Limb (tissue), 2 donors: ENCODE measurements around the gene SAPCD1.
"Not testable (repeated sequence)": the region's sequence is repeated elsewhere in the genome, so short reads cannot be mapped to it uniquely, and the experiment has no call there.

Experiments used
- DNase-seq, 2 donors: peaks; one replicate each; pipeline ENCODE4 v3.0.0-alpha.2; 2016; ENCODE audit errors: extremely low spot score in 2 of 2

SAPCD1 gene

DNA sequence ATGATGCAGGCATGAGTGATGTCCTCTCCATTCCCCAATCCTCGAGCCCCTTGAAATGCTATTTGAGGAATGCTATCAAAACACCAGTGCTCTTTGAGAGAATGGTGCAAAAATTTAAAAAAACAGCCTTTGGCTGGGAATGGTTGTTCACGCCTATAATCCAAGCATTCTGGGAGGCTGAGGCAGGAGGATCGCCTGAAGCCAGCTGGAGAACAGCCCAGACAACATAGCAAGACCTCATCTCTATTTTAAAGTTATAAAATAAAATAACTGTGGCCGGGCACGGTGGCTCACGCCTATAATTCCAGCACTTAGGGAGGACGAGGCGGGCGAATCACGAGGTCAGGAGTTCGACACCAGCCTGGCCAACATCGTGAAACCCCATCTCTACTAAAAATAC is 37.3 kb downstream of the SAPCD1 start:
- DNase-seq: no peak

DNA sequence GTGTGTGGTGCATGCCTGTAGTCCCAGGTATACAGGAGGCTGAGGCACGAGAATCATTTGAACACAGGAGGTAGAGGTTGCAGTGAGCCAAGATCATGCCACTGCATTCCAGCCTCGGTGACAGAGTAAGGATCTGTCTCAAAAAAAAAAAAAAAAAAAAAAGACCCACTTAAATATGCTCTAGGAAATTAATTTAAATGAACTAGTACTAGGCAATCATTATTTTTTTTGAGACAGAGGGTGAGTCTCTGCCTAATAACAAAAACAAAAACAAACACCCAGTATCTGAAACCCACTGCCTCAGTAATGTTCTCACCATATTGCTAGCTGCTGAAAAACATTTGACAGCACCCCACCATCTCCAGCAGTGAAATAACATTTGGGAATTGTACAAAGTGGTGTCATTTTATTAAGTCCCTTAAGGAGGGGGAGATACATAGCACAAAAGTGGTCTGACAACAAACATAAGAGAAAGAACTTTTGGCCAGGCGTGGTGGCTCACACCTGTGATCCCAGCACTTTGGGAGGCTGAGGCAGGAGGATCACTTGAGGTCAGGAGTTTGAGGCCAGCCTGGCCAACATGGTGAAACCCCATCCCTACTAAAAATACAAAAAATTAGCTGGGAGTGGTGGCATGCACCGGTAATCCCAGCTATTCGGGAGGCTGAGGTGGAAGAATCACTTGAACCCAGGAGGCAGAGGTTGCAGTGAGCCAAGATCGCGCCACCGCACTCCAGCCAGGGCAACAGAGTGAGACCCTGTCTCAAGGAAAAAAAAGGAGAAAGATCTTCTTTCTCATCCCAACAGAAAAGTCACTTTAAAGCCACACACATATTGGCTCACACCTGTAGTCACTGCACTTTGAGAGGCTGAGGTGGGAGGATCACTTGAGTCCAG is 38.8 kb downstream of the SAPCD1 start:
- not testable (repeated sequence) for DNase-seq

DNA sequence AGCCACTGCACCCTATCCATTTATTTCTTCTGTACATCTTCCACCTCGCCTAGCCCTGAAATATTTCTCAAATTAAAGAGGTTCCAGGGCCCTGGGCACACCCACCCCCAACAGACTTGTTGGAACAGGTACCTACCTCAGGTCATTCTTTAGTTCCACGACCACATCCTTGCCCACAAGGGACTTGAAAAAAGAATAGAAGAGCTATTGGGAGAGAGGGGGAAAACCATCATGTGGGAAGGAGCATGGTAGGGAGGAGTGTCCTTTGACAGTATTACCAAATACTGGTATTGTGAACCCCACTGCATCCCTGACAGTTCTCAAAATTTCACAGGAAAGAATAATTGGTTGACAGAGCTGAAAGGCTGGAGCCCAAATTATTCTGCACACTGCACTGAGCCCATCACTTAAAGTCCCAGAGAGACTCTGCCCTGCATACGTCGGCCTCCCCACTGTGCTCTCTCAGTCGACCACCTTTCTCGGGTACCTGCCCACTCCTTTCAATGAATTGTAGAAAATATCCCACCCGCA is 43.5 kb downstream of the SAPCD1 start:
- DNase-seq: no peak

DNA sequence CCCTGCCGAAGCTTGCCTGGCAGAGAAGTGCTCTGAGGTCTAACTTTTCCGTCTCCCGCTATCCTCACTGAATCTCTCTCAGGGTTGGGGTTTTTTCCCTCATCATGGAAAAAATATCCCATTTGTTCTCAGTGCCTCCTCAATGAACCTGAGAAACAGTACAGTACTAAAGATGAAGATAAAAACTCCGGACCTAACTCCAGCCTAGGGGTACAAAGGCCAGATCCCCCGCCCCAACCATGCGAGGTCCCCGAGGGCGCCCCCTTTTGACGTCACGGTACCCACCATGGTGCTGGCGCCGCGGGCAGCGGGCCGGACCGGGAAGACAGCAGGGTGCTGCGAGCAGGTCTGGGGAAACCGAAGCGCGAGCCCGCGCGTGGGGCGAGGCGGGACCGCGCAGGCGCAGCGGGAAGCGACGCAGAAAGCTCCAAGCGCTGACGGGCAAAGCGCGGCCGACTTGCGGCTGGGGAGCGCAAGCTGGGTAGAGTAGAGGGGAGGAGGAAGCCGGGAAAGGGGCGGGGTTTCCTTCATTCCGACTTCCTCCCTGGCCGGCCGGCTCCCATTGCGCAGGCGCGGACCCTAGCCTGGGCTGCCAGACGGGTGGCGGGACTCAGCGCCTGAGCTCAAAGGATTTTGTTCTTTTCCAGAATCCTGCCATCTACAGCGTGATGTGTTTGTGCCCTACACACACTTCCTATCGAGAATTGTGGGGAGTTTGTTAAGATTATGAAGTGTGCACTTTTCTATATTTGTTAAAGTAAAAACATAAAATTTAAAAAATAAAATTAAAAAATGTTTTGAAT is 44.2 kb downstream of the SAPCD1 start, which contains the start of gene LSM2:
TSS of gene LSM2 (minus strand) at position 497 of the 803 bp plus-strand sequence. CDS start at position 288, 209 bp downstream.
- peak; percentile 97 to 98 for DNase-seq

DNA sequence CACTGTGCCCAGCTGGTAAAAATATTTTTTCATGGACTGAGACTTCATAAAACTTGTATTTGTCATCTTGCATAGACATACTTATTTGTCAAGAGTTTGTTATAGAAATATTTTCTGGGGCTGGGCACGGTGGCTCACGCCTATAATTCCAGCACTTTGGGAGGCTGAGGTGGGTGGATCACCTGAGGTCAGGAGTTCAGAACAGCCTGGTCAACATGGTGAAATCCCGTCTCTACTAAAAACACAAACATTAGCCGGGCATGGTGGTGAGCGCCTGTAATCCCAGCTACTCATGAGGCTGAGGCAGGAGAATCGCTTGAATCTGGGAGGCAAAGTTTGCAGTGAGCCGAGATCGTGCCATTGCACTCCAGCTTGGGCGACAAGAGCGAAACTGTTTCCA is 46.1 kb downstream of the SAPCD1 start:
- DNase-seq: not testable (repeated sequence)

DNA sequence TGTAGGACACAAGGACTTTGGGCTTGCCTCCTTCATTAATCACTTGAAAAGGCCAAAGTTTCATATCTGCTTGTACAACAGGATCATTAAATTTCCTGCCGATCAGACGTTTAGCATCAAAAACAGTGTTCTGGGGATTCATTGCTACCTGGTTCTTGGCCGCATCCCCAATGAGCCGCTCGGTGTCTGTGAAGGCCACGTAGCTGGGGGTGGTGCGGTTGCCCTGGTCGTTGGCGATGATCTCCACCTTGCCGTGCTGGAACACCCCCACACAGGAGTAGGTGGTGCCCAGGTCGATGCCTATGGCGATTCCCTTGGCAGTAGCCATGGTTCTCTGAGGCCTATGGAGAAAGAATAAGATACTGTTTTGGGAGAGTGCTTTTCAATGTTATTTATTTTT is 49.2 kb downstream of the SAPCD1 start:
- no peak for DNase-seq

DNA sequence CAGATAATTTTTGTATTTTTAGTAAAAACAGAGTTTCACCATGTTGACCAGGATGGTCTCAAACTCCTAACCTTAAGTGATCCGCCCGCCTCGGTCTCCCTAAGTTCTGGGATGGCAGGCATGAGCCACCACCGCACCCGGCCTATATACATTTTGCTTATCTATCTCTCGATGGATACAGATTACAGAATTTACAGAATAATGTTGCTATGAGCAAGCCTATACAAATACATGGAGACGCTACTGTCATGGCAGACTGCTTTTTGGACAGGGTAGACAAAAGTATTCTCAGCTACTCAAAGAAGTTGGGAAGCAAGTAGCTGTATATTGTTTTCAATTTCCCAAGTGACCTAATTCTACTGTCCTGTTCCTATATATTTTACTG is 51.0 kb downstream of the SAPCD1 start:
- no peak for DNase-seq
